ENCODE results near the gene NIF3L1. TPM values are rescaled to one million over a fixed set of nuclear protein-coding genes. Genes with fewer than 3 reads are reported as not detected.

Gene NIF3L1
- 10 to 100 TPM; 31.6 to 33.3 TPM for total RNA-seq

GRCh38 chr2:200888704-200889625 lies at the start of gene NIF3L1, which contains the start of gene PPIL3:
Gene NIF3L1 (plus strand): TSS chr2:200889371. CDS start chr2:200891944, 2,573 bp downstream.
Gene PPIL3 (minus strand): TSS chr2:200889077. CDS start chr2:200887615, 1,462 bp downstream.
- no peaks in the 10 kb centered on the region for H3K9me3 Mint-ChIP-seq
- H3K27ac Mint-ChIP-seq: peak within 1 kb of the TSS; percentile 97
- no peaks in the 10 kb centered on the region for H3K27me3 Mint-ChIP-seq (ENCODE audit: low read depth)
- H3K36me3 Mint-ChIP-seq (ENCODE audit: low read depth): peaks cover 23% of the 10 kb centered on the region
- DNase-seq: peak; percentile 99
- intact Hi-C loops (cut with micrococcal nuclease): loop anchor here (1.0 to 2.0 kb wide), 15 partner anchors 12 to 369 kb away; partner anchors contain the start of genes BZW1, CLK1, HYCC2 and ORC2
- H3K4me1 Mint-ChIP-seq (ENCODE audit: low read depth): peaks cover 50% of the 10 kb centered on the region
- CTCF ChIA-PET: interaction anchor here (0.8 to 1.8 kb wide), 9 partner anchors 12 to 343 kb away, joined by 3 to 7 read pairs (median 5); partner anchors contain the start of genes CLK1 and ORC2
- H3K4me3 Mint-ChIP-seq: peak within 1 kb of the TSS; percentile 88

- CTCF ChIA-PET: interaction anchor here (0.8 kb wide), 1 partner anchor 134 kb away, joined by 3 read pairs; no protein-coding TSS in a partner anchor
- H3K9me3 Mint-ChIP-seq: peaks cover 10% of the 10 kb centered on the region
- H3K4me3 Mint-ChIP-seq: no peak overlapping the region
- peaks cover 4% of the 10 kb centered on the region for H3K36me3 Mint-ChIP-seq (ENCODE audit: low read depth)
- intact Hi-C loops (cut with micrococcal nuclease): no loop called here
- no peaks in the 10 kb centered on the region for H3K27me3 Mint-ChIP-seq (ENCODE audit: low read depth)
- no peak for DNase-seq
- H3K27ac Mint-ChIP-seq: no peak overlapping the region
- H3K4me1 Mint-ChIP-seq (ENCODE audit: low read depth): no peaks in the 10 kb centered on the region
Observed at GRCh38 chr2:200839513-200839912, 49.7 kb upstream of the NIF3L1 start.

GRCh38 chr2:200843993-200844948 lies 44.9 kb upstream of the NIF3L1 start:
- Mint-ChIP-seq H3K27ac (no peak overlapping the region), H3K36me3 (ENCODE audit: low read depth) (no peaks in the 10 kb centered on the region), H3K4me3 (no peak overlapping the region), H3K27me3 (ENCODE audit: low read depth) (no peaks in the 10 kb centered on the region), H3K9me3 (no peaks in the 10 kb centered on the region), H3K4me1 (ENCODE audit: low read depth) (no peaks in the 10 kb centered on the region)
- CTCF ChIA-PET: interaction anchor here (0.6 to 1.4 kb wide), 2 partner anchors 25 to 131 kb away, joined by 3 to 4 read pairs; no protein-coding TSS in a partner anchor
- intact Hi-C loops (cut with micrococcal nuclease): no loop called here
- DNase-seq: no peak

GRCh38 chr2:200845194-200845593 lies 44.0 kb upstream of the NIF3L1 start:
- CTCF ChIA-PET: interaction anchor here (1.4 kb wide), 1 partner anchor 132 kb away, joined by 4 read pairs; no protein-coding TSS in a partner anchor
- Mint-ChIP-seq H3K4me3 (no peak overlapping the region), H3K36me3 (ENCODE audit: low read depth) (no peaks in the 10 kb centered on the region), H3K9me3 (no peaks in the 10 kb centered on the region), H3K27me3 (ENCODE audit: low read depth) (no peaks in the 10 kb centered on the region), H3K4me1 (ENCODE audit: low read depth) (no peaks in the 10 kb centered on the region), H3K27ac (no peak overlapping the region)
- DNase-seq: no peak
- intact Hi-C loops (cut with micrococcal nuclease): no loop called here

- CTCF ChIA-PET: interaction anchor here (0.7 to 1.4 kb wide), 3 partner anchors 105 to 159 kb away, joined by 3 to 4 read pairs (median 3); no protein-coding TSS in a partner anchor
- H3K4me1 Mint-ChIP-seq (ENCODE audit: low read depth): no peaks in the 10 kb centered on the region
- H3K27ac Mint-ChIP-seq: no peak overlapping the region
- DNase-seq: no peak
- peaks cover 3% of the 10 kb centered on the region for H3K36me3 Mint-ChIP-seq (ENCODE audit: low read depth)
- no peaks in the 10 kb centered on the region for H3K27me3 Mint-ChIP-seq (ENCODE audit: low read depth)
- intact Hi-C loops (cut with micrococcal nuclease): no loop called here
- no peaks in the 10 kb centered on the region for H3K9me3 Mint-ChIP-seq
- H3K4me3 Mint-ChIP-seq: no peak overlapping the region
Observed at GRCh38 chr2:200845669-200846325, 43.4 kb upstream of the NIF3L1 start.

- Mint-ChIP-seq H3K4me3 (no peak overlapping the region), H3K27ac (no peak overlapping the region), H3K4me1 (ENCODE audit: low read depth) (no peaks in the 10 kb centered on the region), H3K36me3 (ENCODE audit: low read depth) (peaks cover 16% of the 10 kb centered on the region), H3K9me3 (no peaks in the 10 kb centered on the region), H3K27me3 (ENCODE audit: low read depth) (no peaks in the 10 kb centered on the region)
- no peak for DNase-seq
- CTCF ChIA-PET: no interaction called here
- intact Hi-C loops (cut with micrococcal nuclease): no loop called here
Observed at GRCh38 chr2:200847269-200847668, 41.9 kb upstream of the NIF3L1 start.

GRCh38 chr2:200847939-200848338 lies 41.2 kb upstream of the NIF3L1 start:
- CTCF ChIA-PET: interaction anchor here (1.3 kb wide), 2 partner anchors 34 to 144 kb away, joined by 3 read pairs; no protein-coding TSS in a partner anchor
- no peaks in the 10 kb centered on the region for H3K4me1 Mint-ChIP-seq (ENCODE audit: low read depth)
- intact Hi-C loops (cut with micrococcal nuclease): no loop called here

GRCh38 chr2:200850512-200851256 lies 38.5 kb upstream of the NIF3L1 start:
- no peaks in the 10 kb centered on the region for H3K27me3 Mint-ChIP-seq (ENCODE audit: low read depth)
- no peaks in the 10 kb centered on the region for H3K9me3 Mint-ChIP-seq
- CTCF ChIA-PET: no interaction called here
- H3K4me3 Mint-ChIP-seq: no peak overlapping the region
- H3K27ac Mint-ChIP-seq: no peak overlapping the region
- intact Hi-C loops (cut with micrococcal nuclease): no loop called here
- peaks cover 40% of the 10 kb centered on the region for H3K36me3 Mint-ChIP-seq (ENCODE audit: low read depth)
- H3K4me1 Mint-ChIP-seq (ENCODE audit: low read depth): no peaks in the 10 kb centered on the region
- DNase-seq: no peak

More at GRCh38 chr2:200847939-200848338, 41.2 kb upstream of the NIF3L1 start:
- Mint-ChIP-seq H3K27me3 (ENCODE audit: low read depth) (no peaks in the 10 kb centered on the region), H3K36me3 (ENCODE audit: low read depth) (peaks cover 22% of the 10 kb centered on the region), H3K27ac (no peak overlapping the region), H3K4me3 (no peak overlapping the region), H3K9me3 (no peaks in the 10 kb centered on the region)
- DNase-seq: no peak

GRCh38 chr2:200851398-200852248 lies 37.5 kb upstream of the NIF3L1 start:
- peaks cover 45% of the 10 kb centered on the region for H3K36me3 Mint-ChIP-seq (ENCODE audit: low read depth)
- H3K9me3 Mint-ChIP-seq: no peaks in the 10 kb centered on the region
- peaks cover 2% of the 10 kb centered on the region for H3K4me1 Mint-ChIP-seq (ENCODE audit: low read depth)
- H3K27ac Mint-ChIP-seq: no peak overlapping the region
- CTCF ChIA-PET: no interaction called here
- DNase-seq: no peak
- no peaks in the 10 kb centered on the region for H3K27me3 Mint-ChIP-seq (ENCODE audit: low read depth)
- intact Hi-C loops (cut with micrococcal nuclease): no loop called here
- H3K4me3 Mint-ChIP-seq: no peak overlapping the region

- Mint-ChIP-seq H3K9me3 (no peaks in the 10 kb centered on the region), H3K36me3 (ENCODE audit: low read depth) (peaks cover 55% of the 10 kb centered on the region), H3K27ac (no peak overlapping the region), H3K4me1 (ENCODE audit: low read depth) (peaks cover 12% of the 10 kb centered on the region), H3K4me3 (no peak overlapping the region), H3K27me3 (ENCODE audit: low read depth) (no peaks in the 10 kb centered on the region)
- intact Hi-C loops (cut with micrococcal nuclease): no loop called here
- DNase-seq: no peak
- CTCF ChIA-PET: no interaction called here
Observed at GRCh38 chr2:200852605-200853004, 36.6 kb upstream of the NIF3L1 start.
